Body of pancreas (tissue), 4 donors: ENCODE measurements around the gene LCN10. TPM values are rescaled to one million over a fixed set of nuclear protein-coding genes. Genes with fewer than 3 reads are reported as not detected.
"Not testable (repeated sequence)": the region's sequence is repeated elsewhere in the genome, so short reads cannot be mapped to it uniquely, and the experiment has no call there.

Source experiments
- ATAC-seq: fragments of 150-250 bp; one replicate; pipeline ENCODE4 v1.9.1; 2016
- DNase-seq, 4 donors: peaks; one replicate each; pipeline ENCODE4 v3.0.0-alpha.2; 2019
- H3K27ac ChIP-seq, 4 donors: fragments of 200-600 bp; sonication (generic); 1 replicate in 3 of 4; 2 replicates in 1 of 4; pipeline versions ENCODE4 v1.5.1 to v1.6.1; 2016 to 2019; ENCODE audit warnings: mild to moderate bottlenecking in 1 of 4, mixed read lengths in 1 of 4, moderate library complexity in 1 of 4
- H3K27me3 ChIP-seq, 2 donors: fragments of 200-600 bp; sonication (generic); one replicate each; pipeline ENCODE4 v1.6.0; 2016; ENCODE audit warnings: mild to moderate bottlenecking in 1 of 2
- H3K36me3 ChIP-seq, 2 donors: fragments of 200-600 bp; sonication (generic); replicated peaks in 1 of 2; 2 replicates each; pipeline ENCODE4 v1.5.1; 2016; ENCODE audit warnings: low read depth in 2 of 2; ENCODE audit not compliant: insufficient read depth in 1 of 2
- H3K4me1 ChIP-seq: fragments of 200-600 bp; sonication (generic); one replicate; pipeline ENCODE4 v1.6.0; 2016
- H3K4me3 ChIP-seq, 2 donors: fragments of 200-600 bp; sonication (generic); 1 replicate in 1 of 2; 2 replicates in 1 of 2; pipeline ENCODE4 v1.5.1; 2016 to 2019
- H3K9me3 ChIP-seq, 3 donors: fragments of 200-600 bp; sonication (generic); 1 replicate in 2 of 3; 2 replicates in 1 of 3; pipeline ENCODE4 v1.5.1; 2016
- POLR2A ChIP-seq, 3 donors: fragments of 450-650 bp; IDR thresholded peaks; one replicate each; pipeline ENCODE4 v1.6.1; 2016; ENCODE audit warnings: antibody characterized with exemption in 3 of 3, mild to moderate bottlenecking in 2 of 3
- WGBS, 2 donors: methylation state at CpG; one replicate each; pipeline ENCODE4 v1.1.5; 2017; 5-methylcytosine and 5-hydroxymethylcytosine counted together
- intact Hi-C: fragments of 100-400 bp; cut with DNase I; formaldehyde crosslinking; loops from one replicate; pipeline ENCODE4 v1.15.1; 2023
- total RNA-seq, 2 donors: library from RNA; depleted of rRNA; stranded (reverse); fragments of >200 nt; gene quantifications; one replicate each; pipeline ENCODE4 v1.1.0, GENCODE V29; 2016
- TF ChIP-seq, protein P1 (sequence below), 7 experiments: fragments of 450-650 bp in 4 of 7; fragments of 200-600 bp in 3 of 7; sonication (generic) in 3 of 7; IDR thresholded peaks; one replicate each; pipeline ENCODE4 v1.5.1; 2016 to 2019; ENCODE audit warnings: antibody characterized with exemption in 7 of 7

LCN10 gene
- total RNA-seq, 2 donors from 2014 or later = 0.78 to 4.6 TPM

DNA sequence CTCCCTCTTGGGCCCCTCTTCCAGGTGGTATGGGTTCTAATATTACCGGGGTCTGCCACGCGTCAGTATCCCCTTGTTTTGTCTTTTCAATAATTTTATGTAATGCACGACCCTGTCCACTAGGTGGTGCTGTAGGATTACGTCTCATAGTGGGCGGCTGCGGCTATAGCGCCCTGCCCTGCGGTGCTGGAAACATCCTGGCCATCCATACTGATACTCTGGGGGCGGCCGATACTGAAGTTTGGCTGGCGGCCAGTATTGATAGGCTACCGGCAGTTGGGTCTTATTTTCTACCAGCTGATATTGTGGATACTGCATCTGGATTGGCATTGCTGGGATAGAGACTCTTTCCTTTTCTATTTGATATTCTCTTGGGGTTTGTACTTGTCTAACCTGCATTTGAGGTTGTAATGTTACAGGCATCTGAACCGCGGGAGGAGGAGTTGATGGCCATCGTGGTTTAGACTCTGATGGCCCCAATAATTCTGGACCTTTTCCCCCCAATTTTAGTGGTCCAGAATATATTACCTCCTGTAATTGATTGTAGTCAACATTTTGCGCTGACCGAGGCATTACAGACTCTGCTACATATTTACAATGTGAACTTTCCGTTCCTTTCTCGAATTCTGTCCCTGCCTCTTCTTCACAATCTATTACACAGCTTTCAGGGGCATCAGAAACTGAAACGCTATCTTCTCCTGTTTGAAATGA, 45.1 kb upstream of the LCN10 start:
- H3K27ac ChIP-seq = peak overlapping the region in 1 of 4 donors; percentile 97
- H3K27me3 ChIP-seq = no peaks in the 10 kb centered on the region
- ATAC-seq (no peak), DNase-seq (peak; percentile 63 to 75 (median 70))
- WGBS, 2 donors = 11 to 13% methylated on average over 21 of the region's 21 CpGs
- no peaks in the 10 kb centered on the region for H3K36me3 ChIP-seq
- H3K4me3 ChIP-seq = no peak overlapping the region
- H3K4me1 ChIP-seq = peaks cover 57% of the 10 kb centered on the region
- TF ChIP-seq, protein P1, sequence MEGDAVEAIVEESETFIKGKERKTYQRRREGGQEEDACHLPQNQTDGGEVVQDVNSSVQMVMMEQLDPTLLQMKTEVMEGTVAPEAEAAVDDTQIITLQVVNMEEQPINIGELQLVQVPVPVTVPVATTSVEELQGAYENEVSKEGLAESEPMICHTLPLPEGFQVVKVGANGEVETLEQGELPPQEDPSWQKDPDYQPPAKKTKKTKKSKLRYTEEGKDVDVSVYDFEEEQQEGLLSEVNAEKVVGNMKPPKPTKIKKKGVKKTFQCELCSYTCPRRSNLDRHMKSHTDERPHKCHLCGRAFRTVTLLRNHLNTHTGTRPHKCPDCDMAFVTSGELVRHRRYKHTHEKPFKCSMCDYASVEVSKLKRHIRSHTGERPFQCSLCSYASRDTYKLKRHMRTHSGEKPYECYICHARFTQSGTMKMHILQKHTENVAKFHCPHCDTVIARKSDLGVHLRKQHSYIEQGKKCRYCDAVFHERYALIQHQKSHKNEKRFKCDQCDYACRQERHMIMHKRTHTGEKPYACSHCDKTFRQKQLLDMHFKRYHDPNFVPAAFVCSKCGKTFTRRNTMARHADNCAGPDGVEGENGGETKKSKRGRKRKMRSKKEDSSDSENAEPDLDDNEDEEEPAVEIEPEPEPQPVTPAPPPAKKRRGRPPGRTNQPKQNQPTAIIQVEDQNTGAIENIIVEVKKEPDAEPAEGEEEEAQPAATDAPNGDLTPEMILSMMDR (IDR thresholded peaks at IDR 0.05) = peak; percentile 71 to 88 (median 85)
- no peak for TF ChIP-seq POLR2A (IDR thresholded peaks at IDR 0.05)
- no peaks in the 10 kb centered on the region for H3K9me3 ChIP-seq
- intact Hi-C loops = loop anchor here (5.0 kb wide), 1 partner anchor 249 kb away; no protein-coding TSS in a partner anchor

DNA sequence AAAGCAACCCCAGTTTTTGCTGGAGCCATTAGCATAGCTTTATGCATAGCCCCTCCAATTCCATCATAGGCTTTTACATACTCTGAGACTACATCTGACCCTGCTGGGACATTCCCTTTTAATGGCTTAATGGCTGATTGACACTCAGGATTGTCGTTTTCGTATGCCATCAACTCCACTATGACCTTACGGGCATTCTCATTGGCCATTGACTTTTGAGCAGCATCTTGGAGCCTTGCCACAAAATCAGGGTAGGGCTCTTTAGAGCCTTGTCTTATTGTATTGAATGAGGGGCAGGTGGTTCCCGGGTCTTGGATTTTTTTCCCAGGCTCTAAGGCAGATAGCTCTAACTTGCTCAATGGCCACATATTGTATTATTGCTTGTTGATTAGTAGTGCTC, 44.2 kb upstream of the LCN10 start:
- H3K4me3 ChIP-seq, H3K27me3 ChIP-seq, H3K9me3 ChIP-seq, H3K27ac ChIP-seq, ATAC-seq, H3K36me3 ChIP-seq: not testable (repeated sequence)
- intact Hi-C loops = loop anchor here (5.0 kb wide), 1 partner anchor 250 kb away; no protein-coding TSS in a partner anchor
- 19 to 24% methylated on average over 4 of the region's 4 CpGs for WGBS, 2 donors
- DNase-seq = peak in 1 of 4 donors; percentile 1
- H3K4me1 ChIP-seq = peaks cover 48% of the 10 kb centered on the region

- 41 to 44% methylated on average over 10 of the region's 10 CpGs for WGBS, 2 donors
- Histone ChIP-seq H3K36me3 (no peaks in the 10 kb centered on the region), H3K4me1 (peaks cover 43% of the 10 kb centered on the region), H3K27me3 (no peaks in the 10 kb centered on the region), H3K27ac (no peak overlapping the region), H3K4me3 (no peak overlapping the region), H3K9me3 (no peaks in the 10 kb centered on the region)
- ATAC-seq (no peak), DNase-seq (peak in 1 of 4 donors; percentile 1)
- TF ChIP-seq, protein P1 (IDR thresholded peaks at IDR 0.05) = no peak
- no peak for TF ChIP-seq POLR2A (IDR thresholded peaks at IDR 0.05)
- intact Hi-C loops = loop anchor here (5.0 kb wide), 1 partner anchor 251 kb away; no protein-coding TSS in a partner anchor
Measured at GRCh38 chr9:136786451-136786850, 43.7 kb upstream of the LCN10 start.

- ATAC-seq = peak; percentile 29
- not testable (repeated sequence) for H3K36me3 ChIP-seq, H3K9me3 ChIP-seq, H3K27me3 ChIP-seq, H3K27ac ChIP-seq, H3K4me3 ChIP-seq
- DNase-seq = peak; percentile 70 to 79 (median 77)
- TF ChIP-seq, protein P1 (IDR thresholded peaks at IDR 0.05) = peak in 1 of 7 experiments; percentile 16
- intact Hi-C loops = loop anchor here (5.0 kb wide), 1 partner anchor 252 kb away; no protein-coding TSS in a partner anchor
- peaks cover 40% of the 10 kb centered on the region for H3K4me1 ChIP-seq
- WGBS, 2 donors = 46 to 57% methylated on average over 11 to 23 of the region's 23 CpGs
Measured at GRCh38 chr9:136785565-136786355, 43.0 kb upstream of the LCN10 start.

GRCh38 chr9:136784997-136785361, 42.2 kb upstream of the LCN10 start:
- intact Hi-C loops = loop anchor here (5.0 kb wide), 1 partner anchor 252 kb away; no protein-coding TSS in a partner anchor
- Histone ChIP-seq H3K4me3 (no peak overlapping the region), H3K27me3 (no peaks in the 10 kb centered on the region), H3K9me3 (no peaks in the 10 kb centered on the region), H3K27ac (no peak overlapping the region), H3K4me1 (peaks cover 35% of the 10 kb centered on the region), H3K36me3 (no peaks in the 10 kb centered on the region)
- 40 to 69% methylated on average over 6 of the region's 6 CpGs for WGBS, 2 donors
- DNase-seq (peak in 1 of 4 donors; percentile 46), ATAC-seq (no peak)
- no peak for TF ChIP-seq POLR2A (IDR thresholded peaks at IDR 0.05)
- TF ChIP-seq, protein P1 (IDR thresholded peaks at IDR 0.05) = no peak
